GM21390 (cell line): ENCODE results near the gene CSAG3.

ENCODE experiments used
- ATAC-seq: cut with Tn5 transposase; IDR thresholded peaks from one replicate; pipeline ENCODE4 v1.9.1; 2021; ENCODE audit not compliant: unreplicated experiment

The CSAG3 gene

DNA sequence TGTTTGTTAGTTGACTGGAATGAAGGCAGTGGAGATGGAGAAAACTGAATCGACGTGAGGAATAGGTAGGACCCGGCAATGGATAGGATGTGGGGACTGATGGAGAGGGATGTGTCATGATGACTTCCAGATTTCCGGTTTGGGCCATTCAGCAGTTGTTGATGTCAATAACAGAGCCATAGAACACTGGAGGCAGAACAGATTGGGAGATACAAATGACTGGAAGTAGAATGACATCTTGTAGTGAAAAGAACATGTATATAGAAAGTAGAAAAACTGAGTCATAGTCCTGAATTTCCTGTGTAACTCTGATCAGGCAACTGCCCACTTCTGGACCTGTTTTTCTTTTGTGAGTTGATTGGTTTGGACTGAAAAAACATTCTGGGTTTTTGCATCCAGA lies 47.0 kb downstream of the CSAG3 start:
- ATAC-seq: no peak
